DND-41 (cell line): ENCODE data around the gene ZNF638.

Source experiments
- ATAC-seq: fragments of 200-7000 bp; cut with Tn5 transposase; 3 replicates; pipeline ENCODE4 v1.9.1; 2021; ENCODE audit warnings: low read depth; ENCODE audit not compliant: insufficient read depth
- DNase-seq: peaks from one replicate; pipeline ENCODE4 v3.0.0-alpha.2; 2020
- H2AFZ ChIP-seq: 2 replicates; pipeline ENCODE4 v1.6.0; 2012; ENCODE audit warnings: low read depth, low read length
- H3K27ac ChIP-seq: 2 replicates; pipeline ENCODE4 v1.5.1; 2012; ENCODE audit warnings: low read length, inconsistent platforms
- H3K27me3 ChIP-seq: fragments of 200-600 bp; sonication (generic); 2 replicates; pipeline ENCODE4 v1.6.0; 2012; ENCODE audit warnings: low read length, mild to moderate bottlenecking, inconsistent platforms; ENCODE audit not compliant: insufficient read depth, poor library complexity
- H3K36me3 ChIP-seq: 2 replicates; pipeline ENCODE4 v1.5.1; 2012; ENCODE audit warnings: low read length, inconsistent platforms; ENCODE audit not compliant: insufficient read depth
- H3K4me1 ChIP-seq: 2 replicates; pipeline ENCODE4 v1.5.1; 2012; ENCODE audit warnings: mild to moderate bottlenecking, low read length; ENCODE audit not compliant: insufficient read depth
- H3K4me2 ChIP-seq: 2 replicates; pipeline ENCODE4 v1.6.0; 2012; ENCODE audit warnings: mild to moderate bottlenecking, moderate library complexity, low read length, inconsistent platforms; ENCODE audit not compliant: insufficient read depth
- H3K4me3 ChIP-seq, 2 experiments: fragments of 200-600 bp in 1 of 2; shearing (Covaris generic) in 1 of 2; 2 replicates each; pipeline ENCODE4 v1.5.1; 2012 to 2016; ENCODE audit warnings: inconsistent platforms in 2 of 2, low read length in 2 of 2, mild to moderate bottlenecking in 2 of 2, low read depth in 1 of 2, moderate library complexity in 1 of 2
- H3K79me2 ChIP-seq: 2 replicates; pipeline ENCODE4 v1.6.0; 2012; ENCODE audit warnings: low read length, inconsistent platforms; ENCODE audit not compliant: insufficient read depth
- H3K9ac ChIP-seq: 2 replicates; pipeline ENCODE4 v1.6.0; 2012; ENCODE audit warnings: low read depth, mild to moderate bottlenecking, inconsistent platforms, low read length, moderate library complexity
- H3K9me3 ChIP-seq: 2 replicates; pipeline ENCODE4 v1.5.1; 2012; ENCODE audit warnings: low read length, moderate library complexity, mild to moderate bottlenecking, inconsistent platforms; ENCODE audit not compliant: insufficient read depth, severe bottlenecking
- H4K20me1 ChIP-seq: 2 replicates; pipeline ENCODE4 v1.6.0; 2012; ENCODE audit warnings: low read length; ENCODE audit not compliant: insufficient read depth
- CTCF ChIP-seq: IDR thresholded peaks from 2 replicates; pipeline ENCODE4 v1.5.1; 2012; ENCODE audit warnings: borderline replicate concordance, low read length, moderate library complexity, mild to moderate bottlenecking; ENCODE audit not compliant: poor library complexity, severe bottlenecking; ENCODE audit errors: extremely low read depth
- EZH2 ChIP-seq: IDR thresholded peaks from 3 replicates; pipeline ENCODE4 v1.6.1; 2012; ENCODE audit warnings: borderline replicate concordance, low read depth, mild to moderate bottlenecking, moderate library complexity, low read length, inconsistent platforms; ENCODE audit not compliant: severe bottlenecking

The ZNF638 gene

GRCh38 chr2:71461304-71461671 lies 129.7 kb downstream of the ZNF638 start:
- no peak for ATAC-seq
- 0 out of 2 replicates have a peak, but pooled peaks cover under 1% of the 10 kb centered on the region for H3K4me1 ChIP-seq

GRCh38 chr2:71462056-71462605 lies 130.5 kb downstream of the ZNF638 start:
- Histone ChIP-seq H3K9ac (no peak overlapping the region), H3K27ac (no peak overlapping the region), H3K4me1 (peaks cover 7% of the 10 kb centered on the region; the same call in 1 of the 2 replicates), H3K36me3 (no peaks in the 10 kb centered on the region), H2AFZ (no peak overlapping the region), H3K4me2 (no peak overlapping the region), H3K79me2 (no peaks in the 10 kb centered on the region), H3K4me3 (no peak overlapping the region), H3K27me3 (peaks cover 8% of the 10 kb centered on the region), H3K9me3 (peaks cover 21% of the 10 kb centered on the region), H4K20me1 (no peaks in the 10 kb centered on the region)
- DNase-seq (no peak), ATAC-seq (no peak)
- TF ChIP-seq CTCF (no peak), EZH2 (no peak)

More at GRCh38 chr2:71461304-71461671, 129.7 kb downstream of the ZNF638 start:
- Histone ChIP-seq H4K20me1 (no peaks in the 10 kb centered on the region), H3K9ac (no peak overlapping the region), H3K27ac (no peak overlapping the region), H3K36me3 (no peaks in the 10 kb centered on the region), H3K9me3 (peaks cover 21% of the 10 kb centered on the region), H3K4me2 (no peak overlapping the region), H2AFZ (no peak overlapping the region), H3K79me2 (no peaks in the 10 kb centered on the region), H3K4me3 (no peak overlapping the region), H3K27me3 (no peaks in the 10 kb centered on the region)
- no peak for TF ChIP-seq CTCF
- TF ChIP-seq EZH2 = no peak
- no peak for DNase-seq

GRCh38 chr2:71462641-71463341 lies 131.2 kb downstream of the ZNF638 start:
- no peak overlapping the region for H3K4me3 ChIP-seq
- no peak for DNase-seq

More at GRCh38 chr2:71462641-71463341, 131.2 kb downstream of the ZNF638 start:
- Histone ChIP-seq H3K27me3 (peaks cover 14% of the 10 kb centered on the region), H4K20me1 (no peaks in the 10 kb centered on the region), H3K9ac (no peak overlapping the region), H3K36me3 (no peaks in the 10 kb centered on the region), H3K4me1 (peaks cover 7% of the 10 kb centered on the region; the same call in 1 of the 2 replicates), H3K27ac (no peak overlapping the region), H3K4me2 (no peak overlapping the region), H3K79me2 (no peaks in the 10 kb centered on the region), H3K9me3 (peaks cover 21% of the 10 kb centered on the region), H2AFZ (no peak overlapping the region)
- no peak for TF ChIP-seq CTCF
- TF ChIP-seq EZH2 = no peak
- no peak for ATAC-seq
